ENCODE data around the gene CHD2. TPM values are rescaled to one million over a fixed set of nuclear protein-coding genes. Genes with fewer than 3 reads are reported as not detected.
A peak's percentile ranks its signal among the peaks of the same experiment; 100 is the strongest.

The CHD2 gene
- total and polyA plus RNA-seq, 2 donors (not counting 3 experiments of a cell fraction or from before 2014, with no cell fraction given) = 53.8 to 97.9 TPM

DNA sequence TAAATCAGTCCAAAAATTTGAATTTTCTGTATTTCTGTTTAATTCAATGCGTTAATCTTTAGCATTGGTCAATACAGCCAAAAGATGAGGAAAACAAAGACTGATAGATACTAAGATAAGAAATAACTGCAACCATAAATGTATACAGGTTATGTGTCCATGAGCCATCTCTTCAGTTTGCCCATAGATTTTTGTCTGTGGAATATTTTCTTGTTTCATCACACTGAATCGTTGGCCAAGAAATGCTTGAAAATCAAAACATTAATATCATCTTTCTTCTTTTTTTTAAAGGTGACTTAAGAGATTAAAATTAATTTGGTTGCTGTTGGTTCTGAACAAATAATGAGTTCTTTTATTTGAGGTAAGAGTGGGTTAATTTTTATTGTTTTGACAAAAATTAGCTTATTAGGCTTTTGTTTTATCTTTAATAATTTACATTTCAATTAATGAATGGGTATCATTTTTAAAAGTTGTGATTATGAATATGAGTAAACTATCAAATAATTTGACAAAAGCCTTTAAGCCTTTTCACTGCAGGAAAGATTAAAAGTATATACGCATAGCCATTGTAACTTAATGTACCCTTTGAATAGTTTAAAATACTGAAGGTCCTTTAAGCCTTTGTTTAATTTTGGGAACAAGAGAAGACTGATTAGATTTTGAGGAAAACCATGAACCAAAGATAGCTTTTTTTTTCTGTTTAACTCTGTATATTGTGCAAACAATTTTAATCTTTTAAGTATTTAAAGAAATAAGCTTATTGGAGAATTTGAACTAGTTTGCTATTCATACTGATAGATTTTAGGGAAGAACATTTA is 14.7 kb upstream of the CHD2 start:
- peak overlapping the region; percentile 98 for H3K9ac ChIP-seq (replicated peaks; ENCODE audit: extremely low read depth, insufficient read depth, low read length)
- H2AFZ ChIP-seq (ENCODE audit: low read depth, low read length) = no peak overlapping the region
- dilution Hi-C loops (cut with MboI; ENCODE audit: extremely low pct_ligation_motif_present, low sequenced_read_pairs) (no loop called here), intact Hi-C loops (cut with micrococcal nuclease) (loop anchor here (1.0 kb wide), 1 partner anchor 10 kb away; no protein-coding TSS in a partner anchor)
- peak overlapping the region; percentile 100 for H3K4me2 ChIP-seq (ENCODE audit: insufficient read depth, low read length)
- H3K36me3 ChIP-seq (ENCODE audit: control insufficient read depth in 2 of 2, extremely low read depth in 1 of 2, insufficient read depth in 2 of 2, low read length in 2 of 2) = peaks cover 3 to 21% of the 10 kb centered on the region in 2 experiments
- H3K27me3 ChIP-seq (ENCODE audit: control insufficient read depth in 2 of 2, insufficient read depth in 2 of 2, low read length in 2 of 2) = no peaks in the 10 kb centered on the region
- ChIA-PET CTCF (interaction anchor here (0.8 to 4.6 kb wide), 6 partner anchors 10 to 88 kb away, joined by 3 to 39 read pairs (median 7); partner anchors contain the start of gene CHD2), POLR2A (interaction anchor here (0.6 to 2.9 kb wide), 6 partner anchors 9 to 128 kb away, joined by 3 to 17 read pairs (median 3); partner anchors contain the start of gene CHD2)
- no TSS peak for BruUV-seq (replicated peaks)
- H3K9me3 ChIP-seq (replicated peaks; ENCODE audit: control insufficient read depth, insufficient read depth, low read length) = no peaks in the 10 kb centered on the region
- FAIRE-seq (no peak), DNase-seq (ENCODE audit: low read depth, low spot score) (no peak)
- peaks cover 28% of the 10 kb centered on the region for H3K4me1 ChIP-seq (ENCODE audit: control insufficient read depth, extremely low read depth, insufficient read depth, low read length)
- H3K9me1 ChIP-seq (replicated peaks; ENCODE audit: control insufficient read depth, extremely low read depth, insufficient read depth, low read length) = no peaks in the 10 kb centered on the region
- TF ChIP-seq POLR2AphosphoS5 (IDR thresholded peaks at IDR 0.05; ENCODE audit: insufficient read depth, low read depth, low read length) (no peak), JUN (IDR thresholded peaks at IDR 0.05; ENCODE audit: borderline replicate concordance, insufficient read depth, insufficient read length, low read depth) (no peak), GATA2 (IDR thresholded peaks at IDR 0.05; ENCODE audit: insufficient read depth, insufficient read length, low read depth, low read length) (no peak), EZH2 (IDR thresholded peaks at IDR 0.05; ENCODE audit: borderline replicate concordance, low read depth, low read length, severe bottlenecking) (no peak), FOS (IDR thresholded peaks at IDR 0.05; ENCODE audit: borderline replicate concordance, insufficient read depth, low read length) (no peak), POLR2A (IDR thresholded peaks at IDR 0.05; ENCODE audit: low read depth, low read length) (no peak), MYC (IDR thresholded peaks at IDR 0.05; ENCODE audit: low read depth, low read length) (no peak)
- TF ChIP-seq, protein P1, sequence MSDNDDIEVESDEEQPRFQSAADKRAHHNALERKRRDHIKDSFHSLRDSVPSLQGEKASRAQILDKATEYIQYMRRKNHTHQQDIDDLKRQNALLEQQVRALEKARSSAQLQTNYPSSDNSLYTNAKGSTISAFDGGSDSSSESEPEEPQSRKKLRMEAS (IDR thresholded peaks at IDR 0.05; ENCODE audit: insufficient read depth, insufficient read length) = no peak
- TF ChIP-seq, protein P2, sequence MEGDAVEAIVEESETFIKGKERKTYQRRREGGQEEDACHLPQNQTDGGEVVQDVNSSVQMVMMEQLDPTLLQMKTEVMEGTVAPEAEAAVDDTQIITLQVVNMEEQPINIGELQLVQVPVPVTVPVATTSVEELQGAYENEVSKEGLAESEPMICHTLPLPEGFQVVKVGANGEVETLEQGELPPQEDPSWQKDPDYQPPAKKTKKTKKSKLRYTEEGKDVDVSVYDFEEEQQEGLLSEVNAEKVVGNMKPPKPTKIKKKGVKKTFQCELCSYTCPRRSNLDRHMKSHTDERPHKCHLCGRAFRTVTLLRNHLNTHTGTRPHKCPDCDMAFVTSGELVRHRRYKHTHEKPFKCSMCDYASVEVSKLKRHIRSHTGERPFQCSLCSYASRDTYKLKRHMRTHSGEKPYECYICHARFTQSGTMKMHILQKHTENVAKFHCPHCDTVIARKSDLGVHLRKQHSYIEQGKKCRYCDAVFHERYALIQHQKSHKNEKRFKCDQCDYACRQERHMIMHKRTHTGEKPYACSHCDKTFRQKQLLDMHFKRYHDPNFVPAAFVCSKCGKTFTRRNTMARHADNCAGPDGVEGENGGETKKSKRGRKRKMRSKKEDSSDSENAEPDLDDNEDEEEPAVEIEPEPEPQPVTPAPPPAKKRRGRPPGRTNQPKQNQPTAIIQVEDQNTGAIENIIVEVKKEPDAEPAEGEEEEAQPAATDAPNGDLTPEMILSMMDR (IDR thresholded peaks at IDR 0.05; ENCODE audit: extremely low read depth in 1 of 2, insufficient read depth in 1 of 2, low read depth in 1 of 2, low read length in 2 of 2) = no peak
- peaks cover 77% of the 10 kb centered on the region for H3K79me2 ChIP-seq (ENCODE audit: control insufficient read depth, insufficient read depth, low read length)
- peak overlapping the region; percentile 74 for H3K27ac ChIP-seq (ENCODE audit: insufficient read depth, low read depth, low read length)
- H3K4me3 ChIP-seq (replicated peaks in 1 of 3; ENCODE audit: insufficient read depth in 1 of 3, low read depth in 1 of 3, low read length in 3 of 3) = peak overlapping the region; percentile 67 to 94 (median 92)
- no peaks in the 10 kb centered on the region for H4K20me1 ChIP-seq (replicated peaks; ENCODE audit: control insufficient read depth, extremely low read depth, insufficient read depth, low read length)
